NT2/D1 (cell line): Measurements from ENCODE around the gene CLIC5.

ENCODE experiments used
- DNase-seq: peaks from one replicate; pipeline ENCODE4 v3.0.0-alpha.2; 2011; ENCODE audit warnings: low read depth, low spot score
- H3K27me3 ChIP-seq: 2 replicates; pipeline ENCODE4 v1.6.0; 2011; ENCODE audit warnings: mild to moderate bottlenecking; ENCODE audit not compliant: insufficient read length, insufficient read depth
- H3K36me3 ChIP-seq: 2 replicates; pipeline ENCODE4 v1.6.1; 2011; ENCODE audit warnings: mild to moderate bottlenecking, low read length, mixed read lengths; ENCODE audit not compliant: insufficient read depth, insufficient read length
- H3K4me1 ChIP-seq: 2 replicates; pipeline ENCODE4 v1.5.1; 2011; ENCODE audit not compliant: insufficient read depth, insufficient read length
- H3K4me3 ChIP-seq: 2 replicates; pipeline ENCODE4 v1.5.1; 2011; ENCODE audit warnings: low read depth; ENCODE audit not compliant: insufficient read length
- H3K9ac ChIP-seq: 2 replicates; pipeline ENCODE4 v1.6.0; 2011; ENCODE audit warnings: low read depth; ENCODE audit not compliant: insufficient read length
- H3K9me3 ChIP-seq: 2 replicates; pipeline ENCODE4 v1.5.1; 2011; ENCODE audit warnings: mild to moderate bottlenecking, low read length; ENCODE audit not compliant: insufficient read depth
- SUZ12 ChIP-seq: IDR thresholded peaks from 2 replicates; pipeline ENCODE4 v1.6.1; 2011; ENCODE audit not compliant: insufficient read length, insufficient read depth; ENCODE audit errors: extremely low read depth
- YY1 ChIP-seq: IDR thresholded peaks from 2 replicates; pipeline ENCODE4 v1.6.1; 2011; ENCODE audit not compliant: insufficient read length, insufficient read depth
- ZNF274 ChIP-seq: IDR thresholded peaks from 2 replicates; pipeline ENCODE4 v1.6.1; 2011; ENCODE audit warnings: mild to moderate bottlenecking, low read depth, low read length

Gene CLIC5

DNA sequence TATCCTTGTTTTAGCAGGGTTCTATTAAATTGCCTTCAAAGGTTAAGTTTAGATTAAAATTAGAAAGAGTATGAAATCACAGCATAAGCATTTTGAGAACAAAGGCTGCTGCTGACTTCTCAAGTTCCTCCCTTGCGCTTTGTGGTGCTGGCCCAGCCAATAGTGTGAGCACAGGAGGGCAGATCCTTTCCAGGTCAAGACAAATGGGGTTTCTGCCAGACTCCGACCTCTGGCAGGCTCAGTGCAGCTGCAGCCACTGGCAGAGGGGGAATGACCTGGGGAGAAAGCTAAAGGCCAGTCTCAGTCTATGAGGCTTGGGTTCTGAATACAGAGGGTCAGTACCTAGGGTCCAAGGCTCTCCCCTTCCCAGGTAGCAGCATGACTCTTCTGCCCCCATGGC lies 27.0 kb downstream of the CLIC5 start:
- Histone ChIP-seq H3K9ac (no peak overlapping the region), H3K27me3 (no peaks in the 10 kb centered on the region), H3K4me1 (no peaks in the 10 kb centered on the region), H3K4me3 (no peak overlapping the region), H3K36me3 (no peaks in the 10 kb centered on the region), H3K9me3 (no peaks in the 10 kb centered on the region)
- no peak for DNase-seq
- TF ChIP-seq YY1 (no peak), ZNF274 (no peak), SUZ12 (no peak)

GRCh38 chr6:45987856-45988255 lies 27.8 kb downstream of the CLIC5 start:
- Histone ChIP-seq H3K27me3 (no peaks in the 10 kb centered on the region), H3K9me3 (no peaks in the 10 kb centered on the region), H3K4me1 (no peaks in the 10 kb centered on the region), H3K36me3 (no peaks in the 10 kb centered on the region), H3K4me3 (no peak overlapping the region), H3K9ac (no peak overlapping the region)
- no peak for DNase-seq
- no peak for TF ChIP-seq YY1

GRCh38 chr6:45986746-45987274 lies 28.9 kb downstream of the CLIC5 start:
- no peak for TF ChIP-seq SUZ12
- no peak for TF ChIP-seq YY1
- no peak for TF ChIP-seq ZNF274
- no peaks in the 10 kb centered on the region for H3K36me3 ChIP-seq
- H3K4me3 ChIP-seq, result no peak overlapping the region
- H3K9ac ChIP-seq, result no peak overlapping the region
- H3K4me1 ChIP-seq, result no peaks in the 10 kb centered on the region
- no peaks in the 10 kb centered on the region for H3K9me3 ChIP-seq
- no peaks in the 10 kb centered on the region for H3K27me3 ChIP-seq
- no peak for DNase-seq

GRCh38 chr6:45984788-45985425 lies 30.8 kb downstream of the CLIC5 start:
- no peak for DNase-seq
- no peak overlapping the region for H3K9ac ChIP-seq
- H3K27me3 ChIP-seq, result no peaks in the 10 kb centered on the region
- H3K36me3 ChIP-seq, result no peaks in the 10 kb centered on the region
- no peak overlapping the region for H3K4me3 ChIP-seq
- TF ChIP-seq SUZ12 (no peak), ZNF274 (no peak), YY1 (no peak)
- H3K9me3 ChIP-seq, result no peaks in the 10 kb centered on the region
- H3K4me1 ChIP-seq, result no peaks in the 10 kb centered on the region

DNA sequence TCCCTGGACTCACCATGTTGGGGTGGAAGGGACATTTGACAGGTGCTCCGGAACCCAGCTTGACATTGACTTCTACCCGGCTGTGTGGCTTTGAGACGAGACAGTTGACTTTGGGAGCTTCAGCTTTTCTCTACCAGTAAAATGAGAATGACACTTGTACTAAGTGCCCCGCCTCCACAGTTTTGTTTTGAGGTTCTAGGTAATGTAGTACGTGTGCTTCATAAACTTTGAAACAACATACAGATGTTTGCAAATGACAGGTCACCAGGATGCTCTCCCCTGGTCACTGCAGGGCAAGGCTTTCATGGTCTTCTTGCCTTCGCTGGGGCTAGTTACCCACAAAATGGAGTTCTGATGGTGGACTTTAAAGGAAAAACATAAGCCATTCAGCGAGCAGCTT lies 31.3 kb downstream of the CLIC5 start:
- TF ChIP-seq ZNF274 (no peak), YY1 (no peak), SUZ12 (no peak)
- Histone ChIP-seq H3K9ac (no peak overlapping the region), H3K27me3 (no peaks in the 10 kb centered on the region), H3K9me3 (no peaks in the 10 kb centered on the region), H3K4me3 (no peak overlapping the region), H3K4me1 (no peaks in the 10 kb centered on the region), H3K36me3 (no peaks in the 10 kb centered on the region)
- no peak for DNase-seq

- no peak overlapping the region for H3K4me3 ChIP-seq
- no peak for TF ChIP-seq YY1
- no peak for TF ChIP-seq ZNF274
- TF ChIP-seq SUZ12, result no peak
- no peaks in the 10 kb centered on the region for H3K36me3 ChIP-seq
Measured at GRCh38 chr6:45983062-45983461, 32.6 kb downstream of the CLIC5 start.

DNA sequence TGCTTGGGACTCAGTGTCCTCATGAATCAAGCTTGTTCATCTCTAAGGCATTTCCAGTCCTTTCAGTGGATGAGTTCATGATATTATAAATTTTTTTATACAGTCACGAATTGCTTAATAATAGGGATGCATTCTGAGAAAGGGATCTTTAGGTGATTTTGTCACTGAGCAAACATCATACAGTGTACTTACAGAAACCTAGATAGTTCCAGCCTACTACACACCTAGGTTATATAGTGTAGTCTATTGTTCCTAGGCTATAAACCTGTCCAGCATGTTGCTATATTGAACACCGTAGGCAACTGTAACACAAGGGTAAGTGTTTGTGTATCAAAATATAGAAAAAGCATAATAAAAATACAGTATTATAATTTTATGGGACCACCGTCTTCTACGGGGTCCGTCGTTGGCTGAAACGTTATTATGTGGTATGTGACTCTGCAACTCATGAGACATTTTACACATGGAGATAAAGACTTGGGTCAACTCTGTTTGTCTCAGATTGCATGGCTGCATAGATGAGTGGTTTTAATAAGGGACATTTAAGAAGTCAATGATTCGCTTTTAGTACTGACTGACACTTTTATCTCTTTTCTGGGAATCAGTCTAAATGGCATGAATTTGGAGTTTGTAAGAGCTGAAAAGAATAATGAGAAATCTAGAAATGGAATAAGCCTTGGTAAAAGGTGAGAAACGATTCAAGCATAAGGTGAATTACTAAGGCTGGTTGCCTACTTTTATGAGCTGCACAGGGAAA lies 33.2 kb downstream of the CLIC5 start:
- H3K9ac ChIP-seq, result no peak overlapping the region
- H3K36me3 ChIP-seq, result no peaks in the 10 kb centered on the region
- TF ChIP-seq SUZ12 (no peak), YY1 (no peak), ZNF274 (no peak)
- no peaks in the 10 kb centered on the region for H3K4me1 ChIP-seq
- no peak overlapping the region for H3K4me3 ChIP-seq
- no peaks in the 10 kb centered on the region for H3K27me3 ChIP-seq
- H3K9me3 ChIP-seq, result no peaks in the 10 kb centered on the region
- DNase-seq, result no peak

More at GRCh38 chr6:45983062-45983461, 32.6 kb downstream of the CLIC5 start:
- DNase-seq, result no peak
- Histone ChIP-seq H3K4me1 (no peaks in the 10 kb centered on the region), H3K27me3 (no peaks in the 10 kb centered on the region), H3K9me3 (no peaks in the 10 kb centered on the region), H3K9ac (no peak overlapping the region)

- no peak for DNase-seq
- Histone ChIP-seq H3K4me1 (no peaks in the 10 kb centered on the region), H3K36me3 (no peaks in the 10 kb centered on the region), H3K9ac (no peak overlapping the region), H3K27me3 (no peaks in the 10 kb centered on the region), H3K9me3 (no peaks in the 10 kb centered on the region), H3K4me3 (no peak overlapping the region)
- TF ChIP-seq ZNF274 (no peak), YY1 (no peak), SUZ12 (no peak)
Measured at GRCh38 chr6:45981046-45981445, 34.6 kb downstream of the CLIC5 start.
